CD4-positive, alpha-beta T cell treated with Interferon gamma for 1 hour (primary cell): ENCODE results near the gene MLC1.
"Not testable (repeated sequence)": the region's sequence is repeated elsewhere in the genome, so short reads cannot be mapped to it uniquely, and the experiment has no call there.

Experiments
- DNase-seq: peaks from one replicate; pipeline ENCODE4 v3.0.0-alpha.2; 2020

The MLC1 gene

GRCh38 chr22:50101870-50102565, 16.8 kb upstream of the MLC1 start:
- DNase-seq, result no peak

DNA sequence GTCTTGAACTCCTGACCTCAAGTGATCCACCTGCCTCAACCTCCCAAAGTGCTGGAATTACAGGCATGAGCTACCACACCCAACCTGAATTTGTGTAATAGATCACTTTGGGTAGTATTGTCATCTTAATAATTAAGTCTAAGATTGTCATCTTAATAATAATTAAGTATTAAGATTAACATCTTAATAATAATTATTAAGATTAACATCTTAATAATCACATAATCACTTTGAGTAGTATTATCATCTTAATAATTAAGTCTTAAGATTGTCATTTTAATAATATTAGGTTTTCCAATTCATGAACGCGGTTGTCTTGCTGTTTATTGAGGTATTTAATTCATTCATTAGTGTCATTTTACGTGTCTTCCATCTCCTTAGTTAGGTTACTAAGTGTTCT, 12.8 kb upstream of the MLC1 start:
- DNase-seq, result no peak

DNA sequence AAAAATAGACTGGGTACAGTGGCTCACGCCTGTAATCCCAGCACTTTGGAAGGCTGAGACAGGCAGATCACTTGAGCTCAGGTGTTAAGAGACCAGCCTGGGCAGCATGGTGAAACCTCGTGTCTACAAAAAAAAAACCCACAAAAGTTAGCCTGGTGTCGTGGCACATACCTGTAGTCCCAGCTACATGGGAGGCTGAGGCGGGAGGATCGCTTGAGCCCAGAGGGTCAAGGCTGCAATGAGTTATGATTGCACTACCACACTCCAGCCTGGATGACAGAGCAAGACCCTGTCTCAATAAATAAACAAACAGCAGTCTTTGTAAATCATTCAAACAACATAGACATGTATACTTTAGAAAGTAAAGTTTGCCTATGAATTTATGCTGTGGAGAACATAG, 7.1 kb upstream of the MLC1 start:
- DNase-seq, result no peak

- no peak for DNase-seq
Measured at GRCh38 chr22:50091092-50091768, 6.0 kb upstream of the MLC1 start.

DNA sequence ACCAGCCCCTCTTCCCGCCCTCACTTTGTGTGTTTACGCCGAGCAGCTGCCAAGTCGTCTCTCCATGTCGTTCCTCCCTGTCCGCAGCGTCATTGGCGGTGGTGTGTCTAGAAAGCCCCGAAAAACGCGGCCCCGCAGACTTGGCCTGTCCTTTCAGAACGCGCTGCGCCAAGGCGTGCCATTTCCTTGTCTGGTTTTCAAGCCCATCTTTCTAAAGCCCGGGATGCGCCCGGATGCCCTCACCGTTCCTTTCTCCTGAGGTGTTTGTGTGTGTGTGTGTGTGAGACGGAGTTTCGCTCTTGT, 5.1 kb upstream of the MLC1 start:
- DNase-seq, result no peak

GRCh38 chr22:50089682-50090411, 4.6 kb upstream of the MLC1 start, which contains the start of gene MOV10L1:
TSS of gene MOV10L1 (plus strand) at chr22:50090006. CDS start at chr22:50090089, 83 bp downstream.
- DNase-seq, result peak; percentile 74

GRCh38 chr22:50089231-50089630, 4.0 kb upstream of the MLC1 start:
- DNase-seq, result no peak

- DNase-seq, result no peak
Measured at GRCh38 chr22:50088096-50088495, 2.9 kb upstream of the MLC1 start.

- no peak for DNase-seq
Measured at GRCh38 chr22:50087646-50088045, 2.4 kb upstream of the MLC1 start.

DNA sequence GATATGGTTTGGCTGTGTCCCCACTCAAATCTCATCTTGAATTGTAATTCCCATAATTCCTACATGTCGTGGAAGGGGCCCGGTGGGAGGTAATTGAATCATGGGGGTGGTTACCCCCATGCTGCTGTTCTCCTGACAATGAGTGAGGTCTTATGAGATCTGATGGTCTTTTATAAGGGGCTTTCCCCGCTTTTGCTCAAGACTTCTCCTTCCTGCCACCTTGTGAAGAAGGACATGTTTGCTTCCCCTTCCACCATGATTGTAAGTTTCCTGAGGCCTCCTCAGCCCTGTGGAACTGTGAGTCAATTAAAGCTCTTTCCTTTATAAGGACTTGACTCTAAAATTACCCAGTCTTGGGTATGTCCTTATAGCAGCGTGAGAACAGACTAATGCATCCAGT, 1.7 kb upstream of the MLC1 start:
- not testable (repeated sequence) for DNase-seq

GRCh38 chr22:50086526-50086925, 1.3 kb upstream of the MLC1 start:
- no peak for DNase-seq

DNA sequence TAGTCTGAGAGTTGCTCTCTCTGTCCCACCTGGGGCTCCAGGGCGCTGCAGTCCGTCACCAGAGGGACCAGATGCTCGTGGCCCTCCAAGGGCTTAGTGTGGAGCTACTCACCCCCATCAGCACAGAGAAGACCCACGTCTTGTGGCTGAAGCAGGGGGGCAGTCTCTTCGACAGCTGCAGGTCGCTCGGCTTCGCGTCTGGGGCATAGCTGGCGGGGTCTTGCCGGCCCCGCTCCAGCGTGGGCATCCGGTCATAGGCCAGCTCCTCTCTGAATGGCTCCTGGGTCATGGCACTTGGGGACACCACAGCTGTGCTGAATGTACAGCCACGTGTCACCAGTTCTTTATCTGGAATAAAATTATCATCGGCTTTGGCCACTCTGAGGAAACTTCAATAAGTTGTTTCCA, 608 bp downstream of the MLC1 start:
- no peak for DNase-seq

GRCh38 chr22:50084080-50084477, 1.1 kb downstream of the MLC1 start:
- DNase-seq, result no peak

- no peak for DNase-seq
Measured at GRCh38 chr22:50083462-50084079, 1.7 kb downstream of the MLC1 start.

- no peak for DNase-seq
Measured at GRCh38 chr22:50082961-50083461, 2.2 kb downstream of the MLC1 start.

GRCh38 chr22:50082197-50082715, 3.0 kb downstream of the MLC1 start:
- no peak for DNase-seq

DNA sequence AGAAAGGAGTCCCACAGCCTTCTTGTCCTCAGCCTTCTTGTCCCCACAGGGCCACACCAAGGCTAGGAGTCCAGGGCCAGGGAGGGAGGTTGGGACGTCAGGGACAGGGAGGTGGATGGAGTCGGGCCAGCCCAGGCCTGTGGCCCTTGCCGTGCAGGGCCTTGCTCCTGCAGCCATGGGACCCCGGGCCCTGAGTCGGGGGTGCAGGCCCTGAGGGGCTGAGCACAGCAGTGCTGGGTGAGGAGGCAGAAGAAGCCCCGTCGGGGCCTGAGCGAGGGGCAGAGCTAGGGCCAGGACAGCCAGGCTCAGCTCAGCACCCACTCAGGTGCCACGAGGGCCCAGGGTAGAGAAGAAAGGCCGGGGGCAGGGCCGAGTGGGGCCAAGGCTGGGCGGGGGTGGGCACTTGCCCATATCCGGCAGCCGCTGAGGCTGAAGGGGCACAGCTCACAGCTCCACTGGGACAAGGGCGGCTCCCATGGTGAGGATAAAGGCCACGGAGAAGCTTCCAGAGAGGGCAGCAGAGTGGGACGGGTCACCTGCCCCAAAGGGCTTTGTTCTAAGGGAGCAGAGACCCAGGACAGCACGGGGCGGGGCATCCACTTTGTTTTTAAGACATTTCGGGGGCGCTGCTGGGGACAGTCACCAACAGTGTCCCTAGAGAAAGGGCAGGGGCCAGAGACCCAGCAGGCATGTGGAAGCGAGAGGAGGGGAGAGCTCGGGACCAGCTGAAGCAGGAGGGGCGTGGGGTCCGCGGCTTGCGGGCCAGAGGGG, 3.6 kb downstream of the MLC1 start:
- DNase-seq, result no peak

GRCh38 chr22:50080077-50080465, 5.2 kb downstream of the MLC1 start:
- DNase-seq, result no peak

- DNase-seq, result no peak
Measured at GRCh38 chr22:50078761-50079160, 6.5 kb downstream of the MLC1 start.

DNA sequence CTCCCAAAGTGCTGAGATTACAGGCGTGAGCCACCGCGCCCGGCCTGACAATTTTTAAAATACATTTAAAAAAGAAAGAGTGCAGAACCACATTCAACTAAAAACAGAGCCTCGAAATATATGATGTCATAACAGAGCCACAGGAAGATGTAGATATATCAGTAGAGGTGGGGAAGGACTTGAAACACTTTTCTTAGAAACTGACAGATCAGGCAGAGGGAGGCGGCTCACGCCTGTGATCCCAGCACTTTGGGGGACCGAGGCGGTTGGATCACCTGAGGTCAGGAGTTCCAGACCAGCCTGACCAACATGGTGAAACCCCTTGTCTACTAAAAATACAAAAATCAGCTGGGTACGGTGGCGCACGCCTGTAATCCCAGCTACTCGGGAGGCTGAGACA, 7.0 kb downstream of the MLC1 start:
- DNase-seq, result no peak

- DNase-seq, result no peak
Measured at GRCh38 chr22:50076646-50077535, 8.3 kb downstream of the MLC1 start.
